Hematopoietic multipotent progenitor cell (in vitro differentiated cells): Measurements from ENCODE around the gene CGREF1. TPM values are rescaled to one million over a fixed set of nuclear protein-coding genes. Genes with fewer than 3 reads are reported as not detected.
A peak's percentile ranks its signal among the peaks of the same experiment; 100 is the strongest.

Experiments
- DNase-seq, 3 donors: peaks; one replicate each; pipeline ENCODE4 v3.0.0-alpha.2; 2011 to 2015; ENCODE audit warnings: low read depth in 2 of 3, low spot score in 2 of 3
- total RNA-seq: library from RNA; depleted of rRNA; stranded (reverse); fragments of >200 nt; gene quantifications from one replicate; pipeline ENCODE4 v1.2.3, GENCODE V29; 2012

Gene CGREF1, protein sequence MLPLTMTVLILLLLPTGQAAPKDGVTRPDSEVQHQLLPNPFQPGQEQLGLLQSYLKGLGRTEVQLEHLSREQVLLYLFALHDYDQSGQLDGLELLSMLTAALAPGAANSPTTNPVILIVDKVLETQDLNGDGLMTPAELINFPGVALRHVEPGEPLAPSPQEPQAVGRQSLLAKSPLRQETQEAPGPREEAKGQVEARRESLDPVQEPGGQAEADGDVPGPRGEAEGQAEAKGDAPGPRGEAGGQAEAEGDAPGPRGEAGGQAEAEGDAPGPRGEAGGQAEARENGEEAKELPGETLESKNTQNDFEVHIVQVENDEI
- total RNA-seq: 9.2 TPM

- DNase-seq: peak in 1 of 3 donors; percentile 27
Observed at GRCh38 chr2:27118525-27119329, at the start of gene CGREF1. CGREF1 (minus strand) TSS chr2:27119128; CDS start chr2:27104366, 14,762 bp downstream.

DNA sequence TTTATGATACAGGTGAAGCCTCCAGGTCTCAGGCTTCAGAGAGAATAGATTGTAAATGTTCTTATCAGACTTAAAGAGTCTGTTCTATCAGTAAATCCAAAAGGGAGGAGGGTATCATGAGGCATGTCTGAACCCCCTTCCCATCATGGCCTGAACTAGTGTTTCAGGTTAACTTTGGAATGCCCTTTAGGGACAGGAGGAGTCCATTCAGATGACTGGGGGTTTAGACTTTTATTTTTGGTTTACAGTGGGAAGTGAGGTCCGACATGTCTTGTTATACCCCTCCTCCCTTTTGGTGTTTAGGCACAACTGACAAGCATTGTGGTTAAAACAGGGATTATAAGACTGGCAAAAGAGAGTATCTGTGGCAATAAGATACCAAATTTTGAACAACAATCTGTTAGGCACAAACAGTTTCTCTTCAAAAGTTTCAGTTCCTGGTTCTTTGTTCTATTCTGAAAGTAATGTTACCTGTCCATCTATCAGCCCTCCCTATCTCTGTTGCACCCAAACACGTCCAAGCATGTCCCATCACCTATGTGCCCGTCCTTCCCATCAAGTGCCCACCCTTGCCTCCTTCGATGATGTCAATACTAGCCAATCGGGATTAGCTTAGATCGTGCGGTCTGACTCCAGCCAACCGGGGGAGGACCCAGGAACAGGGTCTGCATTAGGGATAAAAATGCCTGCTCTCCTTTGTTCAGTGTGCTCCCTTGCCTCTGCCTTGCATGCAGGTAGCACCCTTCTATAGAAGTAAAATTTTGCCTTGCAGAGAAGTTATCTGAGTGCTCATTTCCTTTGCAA, 46.2 kb upstream of the CGREF1 start:
- DNase-seq: no peak

GRCh38 chr2:27162151-27163121, 43.5 kb upstream of the CGREF1 start:
- DNase-seq: no peak

GRCh38 chr2:27160191-27160590, 41.3 kb upstream of the CGREF1 start:
- DNase-seq: no peak

DNA sequence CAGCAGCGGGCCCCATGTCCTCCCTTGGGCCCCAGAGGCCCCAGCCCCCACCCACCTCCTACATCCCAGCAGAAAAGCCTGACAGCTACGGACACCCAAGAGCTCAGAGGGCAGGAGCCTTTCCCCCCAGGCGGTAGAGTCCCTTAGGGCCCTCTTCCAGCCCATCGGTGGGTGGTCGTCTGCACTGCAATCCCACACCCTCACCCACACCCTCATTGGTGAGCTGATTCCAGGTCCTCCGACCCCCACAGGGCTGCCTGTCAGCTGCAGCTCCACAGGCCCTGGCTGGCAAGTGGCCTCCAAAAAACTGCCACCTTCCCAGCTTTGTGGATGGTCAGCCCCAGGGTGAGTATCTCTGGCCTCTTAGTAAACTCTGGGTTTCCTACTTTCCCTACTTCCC, 40.3 kb upstream of the CGREF1 start:
- DNase-seq: no peak

DNA sequence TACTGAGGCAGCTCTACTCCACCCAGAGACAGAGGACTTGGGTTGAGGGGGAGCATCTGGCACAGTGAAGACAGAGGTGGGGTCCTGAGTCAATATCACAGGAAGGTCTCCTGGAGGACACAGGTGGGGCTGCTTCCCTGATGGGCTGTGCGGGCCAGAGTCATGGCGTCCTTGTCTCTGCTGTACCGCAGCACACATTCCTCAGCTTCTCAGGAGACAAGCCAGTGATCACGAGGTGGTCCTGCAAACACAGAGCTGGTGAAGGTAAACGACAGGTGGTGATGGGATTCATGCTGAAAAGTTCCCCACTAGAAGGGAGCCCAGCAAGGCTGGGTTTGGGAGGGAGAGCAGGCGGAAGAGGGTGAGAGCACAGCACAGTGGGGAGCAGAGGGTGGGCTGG, 39.5 kb upstream of the CGREF1 start:
- no peak for DNase-seq

- DNase-seq: no peak
Observed at GRCh38 chr2:27155069-27155520, 36.2 kb upstream of the CGREF1 start.

GRCh38 chr2:27154488-27154887, 35.6 kb upstream of the CGREF1 start:
- DNase-seq: no peak

- no peak for DNase-seq
Observed at GRCh38 chr2:27152796-27153464, 34.0 kb upstream of the CGREF1 start.

DNA sequence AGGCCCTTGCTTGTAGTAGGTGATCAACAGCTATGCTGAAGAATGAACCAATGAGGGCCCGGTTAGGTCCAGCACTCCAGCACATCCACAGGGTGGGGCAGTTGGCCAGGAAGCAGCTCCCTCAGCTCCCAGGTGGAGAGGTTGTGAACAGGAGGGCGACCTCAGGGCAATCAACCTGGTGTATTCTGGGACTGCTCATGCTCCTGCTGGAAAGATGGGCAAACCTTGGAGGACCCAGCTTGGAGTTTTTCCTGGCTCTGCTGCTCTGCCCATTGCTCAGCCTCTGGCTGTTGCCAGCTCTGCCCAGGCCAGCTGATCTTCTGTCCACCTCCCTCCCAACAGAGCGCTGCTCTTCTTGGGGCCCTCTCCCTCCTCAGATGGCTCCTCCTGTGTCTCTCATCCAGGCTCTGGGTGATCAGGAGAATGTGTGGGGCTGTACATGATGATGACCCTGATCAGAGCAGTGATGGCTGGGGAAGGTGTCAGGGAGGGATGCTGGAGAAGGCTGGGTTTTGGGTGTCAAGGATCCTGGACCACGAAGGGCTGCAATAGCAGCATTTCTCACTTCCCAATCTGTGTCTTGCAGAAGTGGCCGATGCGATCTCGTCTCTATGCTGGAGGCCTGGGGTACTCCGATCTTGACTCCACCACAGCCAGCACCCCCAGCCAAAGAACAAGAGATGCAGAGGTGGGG, 33.3 kb upstream of the CGREF1 start:
- DNase-seq: no peak

GRCh38 chr2:27150639-27151230, 31.8 kb upstream of the CGREF1 start:
- no peak for DNase-seq

GRCh38 chr2:27149570-27150405, 30.9 kb upstream of the CGREF1 start:
- DNase-seq: no peak

GRCh38 chr2:27148801-27149439, 30.0 kb upstream of the CGREF1 start, which contains the start of gene TCF23:
TCF23 (plus strand) TSS chr2:27149004; CDS start chr2:27149134, 130 bp downstream.
- no peak for DNase-seq

DNA sequence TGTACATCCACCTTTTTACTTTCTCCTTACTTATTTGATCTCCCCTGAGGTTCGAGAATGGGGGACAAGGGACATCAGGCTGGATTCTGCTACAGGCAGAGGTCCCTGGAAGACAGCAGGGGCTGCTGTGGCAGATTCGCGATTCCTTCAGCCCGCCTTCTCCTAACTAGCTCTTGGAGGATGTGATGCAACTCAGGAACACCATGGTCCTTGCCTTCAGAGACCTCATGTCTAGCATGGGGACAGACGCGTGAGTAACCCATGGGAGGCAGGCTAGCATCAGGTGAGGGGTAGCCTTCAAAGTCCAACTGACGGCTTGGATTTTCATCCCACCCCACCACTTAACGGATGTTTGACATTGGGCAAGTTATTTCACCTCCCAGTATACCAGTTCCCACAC, 29.0 kb upstream of the CGREF1 start:
- no peak for DNase-seq

DNA sequence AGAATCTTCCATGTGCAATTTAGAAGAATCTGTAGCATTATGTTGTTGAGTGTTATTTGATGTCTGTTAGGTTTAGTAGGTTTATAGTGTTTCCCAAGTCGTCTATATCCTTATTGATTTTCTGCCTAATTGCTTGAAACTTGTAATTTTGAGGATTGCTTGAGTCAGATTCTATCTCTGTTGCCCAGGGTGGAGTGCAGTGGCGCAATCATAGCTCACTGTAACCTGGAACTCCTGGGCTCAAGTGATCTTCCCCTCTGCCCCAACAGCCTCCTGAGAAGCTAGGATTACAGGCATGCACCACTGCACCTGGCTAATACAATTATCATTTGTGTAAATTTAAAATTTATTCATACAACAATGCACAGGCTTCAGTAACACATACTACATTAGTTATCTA, 26.8 kb upstream of the CGREF1 start:
- no peak for DNase-seq

DNA sequence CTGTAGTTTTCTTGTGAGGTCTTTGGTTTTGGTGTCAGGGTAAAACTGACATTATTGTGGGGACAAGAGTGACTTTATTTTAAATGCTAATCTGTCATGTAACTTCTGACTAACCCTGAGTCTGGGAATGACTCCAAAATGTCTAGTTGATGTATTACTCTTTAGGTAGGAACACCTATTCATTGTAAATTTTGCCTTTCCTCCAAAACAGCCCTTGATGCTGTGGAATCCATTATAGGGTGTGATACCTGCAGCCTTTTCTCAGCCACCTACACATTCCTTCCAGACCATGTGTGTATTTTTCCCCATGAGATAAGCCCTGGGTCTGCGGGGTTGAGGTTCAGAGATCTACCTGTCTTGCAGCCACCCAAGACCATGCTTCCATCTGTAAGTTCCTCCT, 24.4 kb upstream of the CGREF1 start:
- DNase-seq: no peak

GRCh38 chr2:27139310-27139709, 20.4 kb upstream of the CGREF1 start, which contains the start of gene PRR30:
PRR30 (minus strand) TSS chr2:27139410; CDS start chr2:27138329, 1,081 bp downstream.
- no peak for DNase-seq
